ENCODE results near the gene SPATA9. TPM values are rescaled to one million over a fixed set of nuclear protein-coding genes. Genes with fewer than 3 reads are reported as not detected.

The SPATA9 gene
- total RNA-seq, 1 donor from 2014 or later, result 1.0 TPM

DNA sequence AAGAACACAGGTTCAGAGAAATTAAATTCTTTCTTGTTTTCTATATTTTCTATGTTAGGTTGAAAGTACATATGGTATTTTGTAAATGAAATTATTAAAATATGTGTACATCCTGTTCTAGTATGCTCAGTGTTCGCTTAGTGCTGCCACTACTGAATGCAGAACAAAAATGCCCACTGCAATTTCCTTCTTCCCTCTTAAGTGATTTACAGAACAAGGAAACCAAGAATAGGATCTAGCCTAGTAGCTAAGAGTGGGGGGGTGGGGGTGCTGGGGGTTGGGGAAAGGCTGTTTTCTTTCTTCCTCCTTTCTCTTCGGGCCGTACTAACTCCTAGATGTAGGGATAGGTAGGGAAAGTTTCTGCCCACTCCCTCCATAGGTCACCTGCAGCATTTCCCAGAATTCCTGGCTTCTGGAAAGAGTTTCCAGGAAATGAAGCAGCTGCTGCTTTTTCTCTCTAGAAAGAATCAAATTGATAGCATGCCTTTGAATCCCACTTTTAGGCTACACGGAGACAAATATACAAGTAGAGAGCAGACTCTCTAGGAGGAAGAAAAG is 15.7 kb downstream of the SPATA9 start:
- Mint-ChIP-seq H3K4me3 (no peak overlapping the region), H3K27me3 (ENCODE audit: low read depth) (no peaks in the 10 kb centered on the region), H3K9me3 (no peaks in the 10 kb centered on the region), H3K4me1 (peaks cover 4% of the 10 kb centered on the region), H3K36me3 (ENCODE audit: low read depth) (no peaks in the 10 kb centered on the region), H3K27ac (ENCODE audit: unreplicated experiment) (no peak overlapping the region)
- no peak for DNase-seq (ENCODE audit: low read depth, low spot score)
- TF ChIP-seq, protein P1, sequence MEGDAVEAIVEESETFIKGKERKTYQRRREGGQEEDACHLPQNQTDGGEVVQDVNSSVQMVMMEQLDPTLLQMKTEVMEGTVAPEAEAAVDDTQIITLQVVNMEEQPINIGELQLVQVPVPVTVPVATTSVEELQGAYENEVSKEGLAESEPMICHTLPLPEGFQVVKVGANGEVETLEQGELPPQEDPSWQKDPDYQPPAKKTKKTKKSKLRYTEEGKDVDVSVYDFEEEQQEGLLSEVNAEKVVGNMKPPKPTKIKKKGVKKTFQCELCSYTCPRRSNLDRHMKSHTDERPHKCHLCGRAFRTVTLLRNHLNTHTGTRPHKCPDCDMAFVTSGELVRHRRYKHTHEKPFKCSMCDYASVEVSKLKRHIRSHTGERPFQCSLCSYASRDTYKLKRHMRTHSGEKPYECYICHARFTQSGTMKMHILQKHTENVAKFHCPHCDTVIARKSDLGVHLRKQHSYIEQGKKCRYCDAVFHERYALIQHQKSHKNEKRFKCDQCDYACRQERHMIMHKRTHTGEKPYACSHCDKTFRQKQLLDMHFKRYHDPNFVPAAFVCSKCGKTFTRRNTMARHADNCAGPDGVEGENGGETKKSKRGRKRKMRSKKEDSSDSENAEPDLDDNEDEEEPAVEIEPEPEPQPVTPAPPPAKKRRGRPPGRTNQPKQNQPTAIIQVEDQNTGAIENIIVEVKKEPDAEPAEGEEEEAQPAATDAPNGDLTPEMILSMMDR (conservative IDR thresholded peaks at IDR 0.05), result no peak

DNA sequence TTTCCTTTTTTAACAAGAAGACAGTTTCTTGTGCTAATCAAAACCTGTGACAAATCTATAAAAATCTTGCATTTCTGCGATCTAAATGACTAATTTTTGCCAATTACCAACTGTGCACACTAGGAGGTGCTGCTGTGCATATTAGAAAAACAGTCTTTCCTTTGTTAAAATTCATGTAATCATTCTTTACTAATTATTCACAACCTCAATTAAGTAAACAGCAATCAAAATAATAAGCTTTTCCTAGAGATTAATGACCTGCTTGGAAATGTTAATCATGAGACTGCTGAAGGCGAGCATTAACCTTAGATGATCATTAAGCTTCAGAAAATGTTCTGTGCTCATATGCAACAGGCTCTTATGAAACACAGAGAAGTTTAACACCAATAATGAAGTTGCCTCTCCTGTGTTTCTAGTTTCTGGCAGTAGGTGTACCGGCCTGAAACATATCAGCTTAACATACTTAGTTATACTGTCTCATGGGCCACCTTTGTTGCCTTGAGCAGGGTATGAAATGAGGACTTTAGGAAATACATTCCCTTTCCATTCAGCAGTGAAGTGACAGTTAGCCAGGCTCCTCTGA is 18.5 kb downstream of the SPATA9 start:
- TF ChIP-seq, protein P1 (conservative IDR thresholded peaks at IDR 0.05), result peak; percentile 92
- Mint-ChIP-seq H3K27me3 (ENCODE audit: low read depth) (no peaks in the 10 kb centered on the region), H3K36me3 (ENCODE audit: low read depth) (no peaks in the 10 kb centered on the region), H3K4me1 (peaks cover 4% of the 10 kb centered on the region), H3K27ac (ENCODE audit: unreplicated experiment) (no peak overlapping the region), H3K9me3 (no peaks in the 10 kb centered on the region), H3K4me3 (no peak overlapping the region)
- DNase-seq (ENCODE audit: low read depth, low spot score), result peak; percentile 34

DNA sequence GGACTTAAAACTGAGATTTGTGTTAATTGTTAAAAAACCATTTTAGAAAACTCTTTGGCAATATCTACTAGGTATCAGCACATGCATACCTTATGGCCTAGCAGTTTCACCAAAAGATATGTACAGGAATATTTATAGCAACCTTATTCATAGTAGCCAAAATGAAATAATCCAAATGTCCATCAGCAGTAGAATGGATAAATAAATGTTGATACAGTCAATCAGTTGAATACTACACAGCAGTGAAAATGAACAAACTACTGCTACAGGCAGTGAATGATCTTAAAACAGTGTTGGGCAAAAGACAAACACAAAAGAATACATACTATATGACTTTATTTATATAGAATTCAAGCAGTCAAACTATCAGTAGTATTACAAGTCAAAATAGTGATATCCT is 19.8 kb downstream of the SPATA9 start:
- H3K9me3 Mint-ChIP-seq, result no peaks in the 10 kb centered on the region
- H3K4me1 Mint-ChIP-seq, result peaks cover 4% of the 10 kb centered on the region
- no peak overlapping the region for H3K27ac Mint-ChIP-seq (ENCODE audit: unreplicated experiment)
- no peaks in the 10 kb centered on the region for H3K36me3 Mint-ChIP-seq (ENCODE audit: low read depth)
- TF ChIP-seq, protein P1 (conservative IDR thresholded peaks at IDR 0.05), result no peak
- DNase-seq (ENCODE audit: low read depth, low spot score), result no peak
- H3K27me3 Mint-ChIP-seq (ENCODE audit: low read depth), result no peaks in the 10 kb centered on the region
- no peak overlapping the region for H3K4me3 Mint-ChIP-seq

DNA sequence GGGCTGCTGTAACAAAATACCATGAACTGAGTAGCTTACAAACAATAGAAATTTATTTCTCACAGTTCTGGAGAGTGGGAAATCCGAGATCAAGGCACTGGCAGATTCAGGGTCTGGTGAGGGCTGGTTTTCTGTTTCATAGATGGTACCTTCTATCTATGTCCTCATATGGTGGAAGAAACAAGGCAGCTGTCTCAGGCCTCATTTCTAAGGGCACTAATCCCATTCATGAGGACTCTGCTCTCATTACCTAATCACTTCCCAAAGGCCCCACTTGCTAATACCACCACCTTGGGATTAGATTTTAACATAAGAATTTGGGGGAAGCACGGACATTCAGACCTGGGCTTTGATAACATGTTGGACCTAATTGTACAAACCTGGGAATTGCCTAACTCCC is 22.7 kb downstream of the SPATA9 start:
- Mint-ChIP-seq H3K4me1 (peaks cover 4% of the 10 kb centered on the region), H3K9me3 (no peaks in the 10 kb centered on the region), H3K27me3 (ENCODE audit: low read depth) (no peaks in the 10 kb centered on the region), H3K27ac (ENCODE audit: unreplicated experiment) (no peak overlapping the region), H3K36me3 (ENCODE audit: low read depth) (no peaks in the 10 kb centered on the region), H3K4me3 (no peak overlapping the region)
- no peak for DNase-seq (ENCODE audit: low read depth, low spot score)
- TF ChIP-seq, protein P1 (conservative IDR thresholded peaks at IDR 0.05), result no peak

DNA sequence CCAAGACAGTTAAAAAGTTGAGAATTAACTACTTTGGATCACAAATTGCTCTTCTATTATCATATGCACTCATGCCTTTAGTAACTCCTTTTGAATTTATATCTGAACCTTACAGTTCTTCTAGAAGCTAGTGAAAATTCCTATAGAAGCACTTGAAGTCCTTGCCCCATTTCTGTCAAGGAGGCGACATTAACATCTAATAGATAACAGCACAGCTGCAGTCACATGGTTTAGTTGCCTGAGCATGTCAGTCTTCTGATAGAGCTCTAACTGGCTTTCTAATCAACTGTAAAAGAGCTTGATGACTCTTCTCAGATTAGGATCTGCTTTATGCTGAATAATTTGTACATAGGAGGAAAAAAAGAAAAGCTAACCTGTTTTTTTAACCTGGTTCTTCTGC is 27.2 kb downstream of the SPATA9 start:
- Mint-ChIP-seq H3K27ac (ENCODE audit: unreplicated experiment) (no peak overlapping the region), H3K27me3 (ENCODE audit: low read depth) (no peaks in the 10 kb centered on the region), H3K4me1 (peaks cover 6% of the 10 kb centered on the region), H3K9me3 (no peaks in the 10 kb centered on the region), H3K36me3 (ENCODE audit: low read depth) (no peaks in the 10 kb centered on the region), H3K4me3 (no peak overlapping the region)
- TF ChIP-seq, protein P1 (conservative IDR thresholded peaks at IDR 0.05), result no peak
- no peak for DNase-seq (ENCODE audit: low read depth, low spot score)
